CD4-positive, alpha-beta T cell (primary cell): ENCODE data around the gene XYLT1. TPM values are rescaled to one million over a fixed set of nuclear protein-coding genes. Genes with fewer than 3 reads are reported as not detected.

Source experiments
- ATAC-seq: fragments of 200-7000 bp; cut with Tn5 transposase; one replicate; pipeline ENCODE4 v1.10.0; 2022; ENCODE audit warnings: mild to moderate bottlenecking; ENCODE audit not compliant: poor library complexity
- CTCF ChIA-PET: fragments of 350-600 bp; sonication (Branson Sonifier 250); formaldehyde crosslinking; loops from one replicate; lab custom pipeline; 2021; ENCODE audit warnings: antibody characterized with exemption, inconsistent platforms; lab: Charles Lee
- POLR2A ChIA-PET: fragments of 350-600 bp; sonication (Branson Sonifier 250); formaldehyde crosslinking; loops from one replicate; lab custom pipeline; 2021; ENCODE audit warnings: antibody characterized with exemption, inconsistent platforms; lab: Charles Lee
- DNase-seq, 14 experiments: peaks; one replicate each; pipeline ENCODE4 v3.0.0-alpha.2; 2013 to 2020; ENCODE audit warnings: mixed read lengths in 2 of 14
- H3K27ac ChIP-seq, 2 donors: one replicate each; pipeline versions ENCODE4 v1.5.1 to v1.7.0; 2013; ENCODE audit warnings: low read length in 2 of 2, low read depth in 1 of 2, mild to moderate bottlenecking in 1 of 2
- H3K27me3 ChIP-seq, 2 experiments: 1 replicate in 1 of 2; 2 replicates in 1 of 2; pipeline versions ENCODE4 v1.6.1 to v1.7.0; 2013; ENCODE audit warnings: low read length in 2 of 2, control low read depth in 1 of 2, mild to moderate bottlenecking in 1 of 2, moderate library complexity in 1 of 2; ENCODE audit not compliant: insufficient read depth in 2 of 2, control insufficient read depth in 1 of 2
- H3K36me3 ChIP-seq: one replicate; pipeline ENCODE4 v1.6.1; 2013; ENCODE audit warnings: low read length, control low read depth; ENCODE audit not compliant: insufficient read depth
- H3K4me1 ChIP-seq: one replicate; pipeline ENCODE4 v1.6.1; 2013; ENCODE audit warnings: low read length, control low read depth; ENCODE audit not compliant: insufficient read depth
- H3K4me3 ChIP-seq: one replicate; pipeline ENCODE4 v1.5.1; 2013; ENCODE audit warnings: mild to moderate bottlenecking, low read length, moderate library complexity
- H3K9me3 ChIP-seq, 2 experiments: 1 replicate in 1 of 2; 2 replicates in 1 of 2; pipeline versions ENCODE4 v1.6.1 to v1.7.0; 2013; ENCODE audit warnings: low read length in 2 of 2, mild to moderate bottlenecking in 2 of 2, control low read depth in 1 of 2, moderate library complexity in 1 of 2; ENCODE audit not compliant: control insufficient read depth in 1 of 2, insufficient read depth in 1 of 2
- H3K27ac Mint-ChIP-seq: one replicate; pipeline ENCODE4 v1.8.0; 2020; ENCODE audit warnings: mixed read lengths
- H3K27me3 Mint-ChIP-seq: one replicate; pipeline ENCODE4 v1.8.0; 2021; ENCODE audit warnings: mixed read lengths
- H3K36me3 Mint-ChIP-seq: one replicate; pipeline ENCODE4 v1.8.0; 2021; ENCODE audit warnings: low read depth, mixed read lengths
- H3K4me1 Mint-ChIP-seq: one replicate; pipeline ENCODE4 v1.8.0; 2021; ENCODE audit warnings: low read depth, mixed read lengths
- H3K4me3 Mint-ChIP-seq: one replicate; pipeline ENCODE4 v1.8.0; 2020; ENCODE audit warnings: mild to moderate bottlenecking, mixed read lengths
- H3K9me3 Mint-ChIP-seq: one replicate; pipeline ENCODE4 v1.8.0; 2020; ENCODE audit warnings: mixed read lengths
- intact Hi-C, 2 experiments: fragments of 100-400 bp; cut with DNase I in 1 of 2; cut with micrococcal nuclease in 1 of 2; formaldehyde crosslinking; loops; one replicate each; pipeline versions ENCODE4 v1.15.1 to v1.9.0; 2023 to 2025; cut with DNase I, micrococcal nuclease
- total RNA-seq, 174 experiments: library from RNA in 2 of 174; stranded (reverse) in 2 of 174; gene quantifications; one replicate each; pipeline ENCODE4 v1.2.3 and lab custom pipeline; 2021 to 2026
- TF ChIP-seq, protein P1 (sequence below): fragments of 200-600 bp; IDR thresholded peaks from one replicate; pipeline ENCODE4 v1.8.0; 2022; ENCODE audit warnings: antibody characterized with exemption, mild to moderate bottlenecking

XYLT1 gene
- total RNA-seq, 2 experiments from 2014 or later, result 26.0 to 27.1 TPM

- no peak overlapping the region for H3K4me3 Mint-ChIP-seq
Observed at GRCh38 chr16:17222871-17223401, 247.8 kb downstream of the XYLT1 start.

GRCh38 chr16:17219991-17220390 lies 250.8 kb downstream of the XYLT1 start:
- H3K4me1 ChIP-seq, result peaks cover 4% of the 10 kb centered on the region
- no peak overlapping the region for H3K4me3 Mint-ChIP-seq
- H3K36me3 ChIP-seq, result peaks cover 5% of the 10 kb centered on the region
- CTCF ChIA-PET, result no interaction called here
- H3K27ac ChIP-seq, result no peak overlapping the region
- H3K27me3 Mint-ChIP-seq, result no peaks in the 10 kb centered on the region
- TF ChIP-seq, protein P1, sequence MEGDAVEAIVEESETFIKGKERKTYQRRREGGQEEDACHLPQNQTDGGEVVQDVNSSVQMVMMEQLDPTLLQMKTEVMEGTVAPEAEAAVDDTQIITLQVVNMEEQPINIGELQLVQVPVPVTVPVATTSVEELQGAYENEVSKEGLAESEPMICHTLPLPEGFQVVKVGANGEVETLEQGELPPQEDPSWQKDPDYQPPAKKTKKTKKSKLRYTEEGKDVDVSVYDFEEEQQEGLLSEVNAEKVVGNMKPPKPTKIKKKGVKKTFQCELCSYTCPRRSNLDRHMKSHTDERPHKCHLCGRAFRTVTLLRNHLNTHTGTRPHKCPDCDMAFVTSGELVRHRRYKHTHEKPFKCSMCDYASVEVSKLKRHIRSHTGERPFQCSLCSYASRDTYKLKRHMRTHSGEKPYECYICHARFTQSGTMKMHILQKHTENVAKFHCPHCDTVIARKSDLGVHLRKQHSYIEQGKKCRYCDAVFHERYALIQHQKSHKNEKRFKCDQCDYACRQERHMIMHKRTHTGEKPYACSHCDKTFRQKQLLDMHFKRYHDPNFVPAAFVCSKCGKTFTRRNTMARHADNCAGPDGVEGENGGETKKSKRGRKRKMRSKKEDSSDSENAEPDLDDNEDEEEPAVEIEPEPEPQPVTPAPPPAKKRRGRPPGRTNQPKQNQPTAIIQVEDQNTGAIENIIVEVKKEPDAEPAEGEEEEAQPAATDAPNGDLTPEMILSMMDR, result no peak
- H3K4me3 ChIP-seq, result no peak overlapping the region
- no peak for DNase-seq
- no peak for ATAC-seq
- peaks cover 14% of the 10 kb centered on the region for H3K4me1 Mint-ChIP-seq
- intact Hi-C loops, result loop anchor here in 1 of 2 experiments (10.0 kb wide), 1 partner anchor 255 kb away; the partner anchor contains the start of gene XYLT1
- H3K36me3 Mint-ChIP-seq, result peaks cover 53% of the 10 kb centered on the region
- H3K9me3 ChIP-seq, result peaks cover 0 to 4% of the 10 kb centered on the region in 2 experiments
- POLR2A ChIA-PET, result no interaction called here
- no peaks in the 10 kb centered on the region for H3K27me3 ChIP-seq
- H3K9me3 Mint-ChIP-seq, result no peaks in the 10 kb centered on the region
- H3K27ac Mint-ChIP-seq, result no peak overlapping the region

More at GRCh38 chr16:17222871-17223401, 247.8 kb downstream of the XYLT1 start:
- Histone ChIP-seq H3K9me3 (no peaks in the 10 kb centered on the region), H3K4me3 (no peak overlapping the region), H3K27ac (no peak overlapping the region), H3K36me3 (no peaks in the 10 kb centered on the region), H3K4me1 (peaks cover 4% of the 10 kb centered on the region), H3K27me3 (no peaks in the 10 kb centered on the region)
- peaks cover 18% of the 10 kb centered on the region for H3K4me1 Mint-ChIP-seq
- DNase-seq, result peak in 2 of 14 experiments; percentile 24 to 27
- H3K36me3 Mint-ChIP-seq, result peaks cover 33% of the 10 kb centered on the region
- ATAC-seq, result no peak
- CTCF ChIA-PET, result no interaction called here
- H3K9me3 Mint-ChIP-seq, result no peaks in the 10 kb centered on the region
- no peak overlapping the region for H3K27ac Mint-ChIP-seq
- TF ChIP-seq, protein P1, result no peak
- intact Hi-C loops, result no loop called here
- H3K27me3 Mint-ChIP-seq, result no peaks in the 10 kb centered on the region
- POLR2A ChIA-PET, result no interaction called here

GRCh38 chr16:17215936-17216335 lies 254.8 kb downstream of the XYLT1 start:
- DNase-seq (no peak), ATAC-seq (no peak)
- Histone ChIP-seq H3K9me3 (peaks cover 8 to 15% of the 10 kb centered on the region in 2 experiments), H3K36me3 (peaks cover 12% of the 10 kb centered on the region), H3K4me3 (no peak overlapping the region), H3K27me3 (no peaks in the 10 kb centered on the region), H3K27ac (no peak overlapping the region), H3K4me1 (peaks cover 7% of the 10 kb centered on the region)
- no peak overlapping the region for H3K27ac Mint-ChIP-seq
- peaks cover 50% of the 10 kb centered on the region for H3K36me3 Mint-ChIP-seq
- TF ChIP-seq, protein P1, result no peak
- H3K4me1 Mint-ChIP-seq, result peaks cover 34% of the 10 kb centered on the region
- H3K4me3 Mint-ChIP-seq, result no peak overlapping the region
- no peaks in the 10 kb centered on the region for H3K27me3 Mint-ChIP-seq
- ChIA-PET CTCF (no interaction called here), POLR2A (no interaction called here)
- intact Hi-C loops, result loop anchor here in 1 of 2 experiments (10.0 kb wide), 1 partner anchor 259 kb away; the partner anchor contains the start of gene XYLT1
- H3K9me3 Mint-ChIP-seq, result no peaks in the 10 kb centered on the region
